ENCODE measurements around the gene NRCAM.

Gene NRCAM

DNA sequence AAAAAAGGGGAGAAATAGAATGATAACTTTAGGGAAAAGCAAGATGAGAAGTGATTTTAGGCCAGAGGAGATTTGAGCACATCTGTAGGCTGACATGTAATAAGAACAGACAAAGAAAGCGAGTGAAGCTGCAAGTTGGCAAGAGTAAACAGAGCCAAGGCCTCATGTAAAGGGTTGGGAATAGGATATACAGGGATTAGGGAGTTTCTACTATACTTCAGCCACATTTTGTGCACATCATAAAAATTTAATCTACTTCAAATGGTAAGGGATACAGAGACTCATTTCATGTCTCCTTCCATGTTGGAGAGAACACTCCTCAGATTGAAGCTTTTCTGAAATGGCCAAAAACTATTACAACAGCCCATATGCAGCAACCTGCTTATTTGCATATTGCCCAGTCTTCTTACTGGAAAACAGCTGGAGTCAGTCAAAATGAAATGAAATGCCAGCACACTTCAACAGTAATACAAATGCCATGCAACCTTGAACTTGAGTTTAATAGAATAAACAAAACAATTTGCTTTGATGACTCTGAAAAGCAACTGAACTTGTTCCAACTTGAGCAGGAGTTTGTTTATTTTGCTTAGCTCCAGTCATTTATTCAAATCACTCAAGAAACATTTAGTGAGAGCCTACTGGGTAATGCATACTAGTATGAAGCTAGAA, 49.9 kb downstream of the NRCAM start:
- Histone ChIP-seq H3K79me2 (ENCODE audit: low read length) (no peaks in the 10 kb centered on the region), H3K27me3 (replicated peaks; ENCODE audit: insufficient read depth, low read length) (no peaks in the 10 kb centered on the region), H3K4me3 (ENCODE audit: low read length) (no peak overlapping the region), H2AFZ (ENCODE audit: low read length) (no peak overlapping the region), H3K9ac (ENCODE audit: low read length) (no peak overlapping the region), H3K9me3 (replicated peaks; ENCODE audit: insufficient read depth, low read length) (no peaks in the 10 kb centered on the region), H3K4me2 (ENCODE audit: low read depth, low read length) (no peak overlapping the region), H4K20me1 (ENCODE audit: insufficient read depth, low read length) (no peaks in the 10 kb centered on the region), H3K27ac (ENCODE audit: low read length) (no peak overlapping the region), H3K9me2 (replicated peaks; ENCODE audit: insufficient read depth, low read length) (no peaks in the 10 kb centered on the region), H3K36me3 (replicated peaks; ENCODE audit: insufficient read depth, low read length) (no peaks in the 10 kb centered on the region), H3K4me1 (ENCODE audit: low read length) (no peaks in the 10 kb centered on the region), H3F3A (ENCODE audit: insufficient read depth, low read length) (no peaks in the 10 kb centered on the region)
- DNase-seq = no peak
- TF ChIP-seq, protein P1, sequence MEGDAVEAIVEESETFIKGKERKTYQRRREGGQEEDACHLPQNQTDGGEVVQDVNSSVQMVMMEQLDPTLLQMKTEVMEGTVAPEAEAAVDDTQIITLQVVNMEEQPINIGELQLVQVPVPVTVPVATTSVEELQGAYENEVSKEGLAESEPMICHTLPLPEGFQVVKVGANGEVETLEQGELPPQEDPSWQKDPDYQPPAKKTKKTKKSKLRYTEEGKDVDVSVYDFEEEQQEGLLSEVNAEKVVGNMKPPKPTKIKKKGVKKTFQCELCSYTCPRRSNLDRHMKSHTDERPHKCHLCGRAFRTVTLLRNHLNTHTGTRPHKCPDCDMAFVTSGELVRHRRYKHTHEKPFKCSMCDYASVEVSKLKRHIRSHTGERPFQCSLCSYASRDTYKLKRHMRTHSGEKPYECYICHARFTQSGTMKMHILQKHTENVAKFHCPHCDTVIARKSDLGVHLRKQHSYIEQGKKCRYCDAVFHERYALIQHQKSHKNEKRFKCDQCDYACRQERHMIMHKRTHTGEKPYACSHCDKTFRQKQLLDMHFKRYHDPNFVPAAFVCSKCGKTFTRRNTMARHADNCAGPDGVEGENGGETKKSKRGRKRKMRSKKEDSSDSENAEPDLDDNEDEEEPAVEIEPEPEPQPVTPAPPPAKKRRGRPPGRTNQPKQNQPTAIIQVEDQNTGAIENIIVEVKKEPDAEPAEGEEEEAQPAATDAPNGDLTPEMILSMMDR (IDR thresholded peaks at IDR 0.05; ENCODE audit: low read length) = no peak
- TF ChIP-seq EZH2 (optimal IDR thresholded peaks at IDR 0.05; ENCODE audit: low read depth, low read length) = no peak
- TF ChIP-seq EZH2phosphoT487 (IDR thresholded peaks at IDR 0.05; ENCODE audit: low read length) = no peak

DNA sequence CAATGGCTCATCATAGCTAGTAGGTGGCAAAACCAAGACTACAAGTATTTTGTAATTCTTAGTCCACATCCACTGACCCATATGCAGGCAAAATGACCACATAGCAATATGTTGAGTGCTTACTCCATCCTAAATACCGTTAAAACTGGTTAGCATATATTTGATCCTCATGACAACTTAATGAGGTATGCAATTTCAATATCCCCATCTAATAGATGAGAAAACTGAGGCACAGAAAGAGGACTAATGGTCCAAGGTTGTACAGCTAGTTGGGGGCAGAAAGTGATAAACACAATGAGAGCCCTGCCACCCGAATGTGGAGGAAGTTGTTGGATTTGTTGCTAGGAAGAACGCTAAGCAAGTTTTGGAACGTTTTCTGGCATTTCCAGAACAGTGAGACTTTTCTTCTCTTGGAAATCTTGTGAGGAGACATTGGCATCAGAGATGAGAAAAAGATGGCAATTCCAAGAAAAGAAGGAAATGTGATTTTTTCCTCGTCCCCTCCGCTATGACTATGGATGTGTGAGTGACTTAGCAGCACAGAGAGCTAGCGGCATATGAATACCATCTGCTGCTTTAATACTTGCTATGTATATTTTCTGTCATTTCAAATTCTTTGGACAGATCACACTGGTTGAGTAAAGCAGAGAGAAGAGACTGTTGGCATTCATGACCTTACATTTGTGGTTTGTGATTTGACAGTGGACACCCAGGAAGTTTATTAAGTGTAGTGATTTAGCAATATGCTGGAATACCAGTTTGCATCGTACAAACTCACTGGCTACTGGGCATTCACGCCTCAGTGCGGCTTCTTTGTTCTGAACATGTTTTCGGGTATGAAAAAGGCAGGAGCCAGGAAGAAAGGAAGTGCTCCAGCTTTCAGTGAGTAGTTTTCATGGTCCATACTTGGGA, 51.5 kb downstream of the NRCAM start:
- Histone ChIP-seq H2AFZ (ENCODE audit: low read length) (no peak overlapping the region), H4K20me1 (ENCODE audit: insufficient read depth, low read length) (no peaks in the 10 kb centered on the region), H3F3A (ENCODE audit: insufficient read depth, low read length) (no peaks in the 10 kb centered on the region), H3K36me3 (replicated peaks; ENCODE audit: insufficient read depth, low read length) (no peaks in the 10 kb centered on the region), H3K4me1 (ENCODE audit: low read length) (no peaks in the 10 kb centered on the region), H3K27ac (ENCODE audit: low read length) (no peak overlapping the region), H3K9me3 (replicated peaks; ENCODE audit: insufficient read depth, low read length) (no peaks in the 10 kb centered on the region), H3K4me2 (ENCODE audit: low read depth, low read length) (no peak overlapping the region), H3K4me3 (ENCODE audit: low read length) (no peak overlapping the region), H3K79me2 (ENCODE audit: low read length) (no peaks in the 10 kb centered on the region), H3K9ac (ENCODE audit: low read length) (no peak overlapping the region), H3K9me2 (replicated peaks; ENCODE audit: insufficient read depth, low read length) (no peaks in the 10 kb centered on the region), H3K27me3 (replicated peaks; ENCODE audit: insufficient read depth, low read length) (no peaks in the 10 kb centered on the region)
- DNase-seq = no peak
- TF ChIP-seq EZH2phosphoT487 (IDR thresholded peaks at IDR 0.05; ENCODE audit: low read length) (no peak), EZH2 (optimal IDR thresholded peaks at IDR 0.05; ENCODE audit: low read depth, low read length) (no peak)
- TF ChIP-seq, protein P1 (IDR thresholded peaks at IDR 0.05; ENCODE audit: low read length) = no peak

DNA sequence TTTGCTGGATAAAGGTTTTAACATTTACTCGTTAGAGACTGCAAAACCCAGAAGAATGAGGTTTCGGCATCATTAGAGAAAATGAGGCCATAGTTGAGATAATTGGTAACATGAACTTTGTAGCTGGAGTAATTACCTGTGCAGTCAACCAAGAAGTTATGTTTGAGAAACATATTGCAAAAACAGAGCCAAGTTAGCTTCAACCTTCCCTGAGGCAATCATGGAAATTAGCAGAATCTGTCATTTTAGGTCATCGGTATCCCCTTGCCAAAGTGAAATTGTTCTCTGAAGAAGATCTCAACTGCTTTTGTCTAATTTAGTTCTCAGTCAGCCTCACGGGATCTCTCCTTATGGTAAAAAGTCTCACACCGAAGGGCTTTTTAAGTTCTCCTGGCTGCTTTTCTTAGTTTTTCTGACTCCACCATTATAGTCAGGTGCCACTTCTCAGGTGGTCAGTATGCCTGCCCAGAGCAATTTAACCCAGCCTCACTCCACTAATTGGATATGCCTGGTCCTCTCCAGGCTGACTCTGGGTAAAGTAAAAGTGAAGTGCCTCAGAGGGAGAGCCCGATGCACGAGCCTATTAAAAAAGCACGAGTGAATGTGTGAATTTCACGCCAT, 52.5 kb downstream of the NRCAM start:
- Histone ChIP-seq H3K36me3 (replicated peaks; ENCODE audit: insufficient read depth, low read length) (no peaks in the 10 kb centered on the region), H3K79me2 (ENCODE audit: low read length) (no peaks in the 10 kb centered on the region), H3K9me2 (replicated peaks; ENCODE audit: insufficient read depth, low read length) (no peaks in the 10 kb centered on the region), H3K9ac (ENCODE audit: low read length) (no peak overlapping the region), H3K4me1 (ENCODE audit: low read length) (no peaks in the 10 kb centered on the region), H3K4me2 (ENCODE audit: low read depth, low read length) (no peak overlapping the region), H3K4me3 (ENCODE audit: low read length) (no peak overlapping the region), H3K27me3 (replicated peaks; ENCODE audit: insufficient read depth, low read length) (no peaks in the 10 kb centered on the region), H2AFZ (ENCODE audit: low read length) (no peak overlapping the region), H3K27ac (ENCODE audit: low read length) (no peak overlapping the region), H3F3A (ENCODE audit: insufficient read depth, low read length) (no peaks in the 10 kb centered on the region), H3K9me3 (replicated peaks; ENCODE audit: insufficient read depth, low read length) (no peaks in the 10 kb centered on the region), H4K20me1 (ENCODE audit: insufficient read depth, low read length) (no peaks in the 10 kb centered on the region)
- TF ChIP-seq EZH2 (optimal IDR thresholded peaks at IDR 0.05; ENCODE audit: low read depth, low read length) (no peak), EZH2phosphoT487 (IDR thresholded peaks at IDR 0.05; ENCODE audit: low read length) (no peak)
- TF ChIP-seq, protein P1 (IDR thresholded peaks at IDR 0.05; ENCODE audit: low read length) = no peak
- DNase-seq = no peak

Data from MM.1S (cell line).